Heart right ventricle (tissue), 16 donors: ENCODE data around the gene SYT14. TPM values are rescaled to one million over a fixed set of nuclear protein-coding genes. Genes with fewer than 3 reads are reported as not detected.

ENCODE experiments used
- ATAC-seq, 8 donors: fragments of 200-7000 bp; cut with Tn5 transposase; one replicate each; pipeline ENCODE4 v1.9.1; 2020; ENCODE audit warnings: mild to moderate bottlenecking in 8 of 8, moderate library complexity in 8 of 8, moderate number of reproducible peaks in 1 of 8
- DNase-seq, 2 donors: peaks; one replicate each; pipeline ENCODE4 v3.0.0-alpha.2; 2020
- H3K27ac ChIP-seq, 10 donors: fragments of 200-600 bp; sonication (generic) in 2 of 10; one replicate each; pipeline versions ENCODE4 v1.5.0 to v1.8.0; 2020 to 2022; ENCODE audit warnings: mild to moderate bottlenecking in 3 of 10
- H3K27me3 ChIP-seq, 7 donors: fragments of 200-600 bp; one replicate each; pipeline ENCODE4 v1.8.0; 2021 to 2022; ENCODE audit warnings: mild to moderate bottlenecking in 2 of 7
- H3K36me3 ChIP-seq, 9 donors: fragments of 200-600 bp; sonication (generic) in 1 of 9; one replicate each; pipeline versions ENCODE4 v1.5.0 to v1.8.0; 2020 to 2022; ENCODE audit warnings: mild to moderate bottlenecking in 2 of 9
- H3K4me1 ChIP-seq, 9 donors: fragments of 200-600 bp; sonication (generic) in 1 of 9; one replicate each; pipeline versions ENCODE4 v1.5.0 to v1.8.0; 2020 to 2022; ENCODE audit warnings: mild to moderate bottlenecking in 4 of 9
- H3K4me3 ChIP-seq, 10 donors: fragments of 200-600 bp; sonication (generic) in 2 of 10; one replicate each; pipeline versions ENCODE4 v1.5.0 to v1.8.0; 2020 to 2022; ENCODE audit warnings: mild to moderate bottlenecking in 7 of 10, moderate library complexity in 2 of 10
- H3K9me3 ChIP-seq, 11 donors: fragments of 200-600 bp in 10 of 11; sonication (generic) in 2 of 11; one replicate each; pipeline versions ENCODE4 v1.5.0 to v1.8.0; 2013 to 2022; ENCODE audit warnings: mild to moderate bottlenecking in 2 of 11, control low read depth in 1 of 11, moderate library complexity in 1 of 11
- CTCF ChIP-seq, 9 donors: fragments of 200-600 bp; sonication (generic) in 2 of 9; IDR thresholded peaks; one replicate each; pipeline versions ENCODE4 v1.5.0 to v1.8.0; 2021 to 2022; ENCODE audit warnings: antibody characterized with exemption in 9 of 9, mild to moderate bottlenecking in 5 of 9, moderate library complexity in 1 of 9
- WGBS, 2 donors: extraction: QIAGEN DNeasy Blood & Tissue Kit; methylation state at CpG; one replicate each; pipeline ENCODE4 v1.1.7; 2013; ENCODE audit warnings: inconsistent platforms in 1 of 2; 5-methylcytosine and 5-hydroxymethylcytosine counted together
- intact Hi-C, 10 donors: fragments of 100-400 bp; cut with DNase I; formaldehyde crosslinking; loops; one replicate each; pipeline versions ENCODE4 v1.11.1 to v1.14.2; 2022
- polyA plus RNA-seq, 2 donors: library from polyadenylated mRNA; stranded (reverse); fragments of 200-250 nt; gene quantifications; one replicate each; pipeline ENCODE4 v1.2.3, GENCODE V29; 2013
- total RNA-seq, 10 donors: library from RNA; stranded (reverse); fragmentation: NEBNext Ultra II Directional in 3 of 10; extraction: Animal tissue kit (Norgen Biotek cat#: 25700) in 3 of 10; gene quantifications; one replicate each; pipeline versions ENCODE4 v1.2.1 to v1.2.4, GENCODE V29; 2021 to 2023
- donor health status: Arrhythmogenic right ventricular cardiomyopathy.
- donor health status: ischemic (EF 13 %, LVEDD 7.1; RV severe dilation, severe dysfunction).
- donor health status: healthy with polysubstance abuse.
- donor health status: DM: no; HTN: yes; CAD: no.
- donor health status: DM: no; HTN: no; CAD: no.
- donor health status: ischemic (EF 25% LVEDD 6.9; RV normal size, moderate dysfunction).
- donor health status: ischemic (EF 25% LVEDD 5.7; RV mildly dilated, moderate dysfunction).
- donor health status: healthy.
- donor health status: DM: yes; HTN: yes; CAD: no.
- donor health status: Ischemic cardiomyopathy.
- donor health status: ischemic (EF 35%, LVEDD 5.7; RV mildly dilated, moderate dysfunction).
- donor health status: nonischemic (EF 11% LVEDD 7.7; RV severe dilation, severe dysfunction).
- donor health status: DM: yes; HTN: yes; CAD: no.
- donor health status: PGD.
- donor health status: ischemic (EF 29% LVEDD 5.4; RV normal size, mild dysfunction).
- donor health status: nonischemic (EF 23%, LVEDD 6.1; RV moderate dilation, normal function).

SYT14 gene
- total and polyA plus RNA-seq, 12 donors = 0.06 TPM; not detected in 11

DNA sequence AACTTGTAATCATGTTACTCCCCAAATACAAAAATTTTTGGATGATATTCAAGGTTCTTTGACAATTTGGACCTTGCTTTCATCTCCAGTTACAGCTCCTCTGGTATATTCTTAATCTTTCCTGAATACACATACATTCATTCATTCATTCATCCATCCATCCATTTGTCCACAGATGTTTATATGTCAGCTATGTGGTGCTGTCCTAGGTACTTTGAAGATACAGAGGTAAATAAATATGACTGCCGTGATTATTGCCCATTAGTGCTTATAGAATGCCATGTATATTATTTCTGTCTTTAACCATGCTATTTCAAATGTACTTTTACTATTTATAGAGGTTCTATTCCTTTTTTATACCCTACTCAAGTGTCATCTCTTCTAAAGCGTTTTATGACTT lies 72.1 kb downstream of the SYT14 start:
- DNase-seq (no peak), ATAC-seq (no peak)
- Histone ChIP-seq H3K27me3 (peaks cover 0 to 6% (median 0%) of the 10 kb centered on the region in 7 donors), H3K4me3 (no peak overlapping the region), H3K4me1 (no peaks in the 10 kb centered on the region), H3K27ac (no peak overlapping the region), H3K36me3 (no peaks in the 10 kb centered on the region), H3K9me3 (peaks cover 0 to 7% (median 0%) of the 10 kb centered on the region in 11 donors)
- no peak for TF ChIP-seq CTCF (IDR thresholded peaks at IDR 0.05)
- WGBS, 2 donors = 79 to 81% methylated on average over 2 of the region's 2 CpGs
- intact Hi-C loops = no loop called here

DNA sequence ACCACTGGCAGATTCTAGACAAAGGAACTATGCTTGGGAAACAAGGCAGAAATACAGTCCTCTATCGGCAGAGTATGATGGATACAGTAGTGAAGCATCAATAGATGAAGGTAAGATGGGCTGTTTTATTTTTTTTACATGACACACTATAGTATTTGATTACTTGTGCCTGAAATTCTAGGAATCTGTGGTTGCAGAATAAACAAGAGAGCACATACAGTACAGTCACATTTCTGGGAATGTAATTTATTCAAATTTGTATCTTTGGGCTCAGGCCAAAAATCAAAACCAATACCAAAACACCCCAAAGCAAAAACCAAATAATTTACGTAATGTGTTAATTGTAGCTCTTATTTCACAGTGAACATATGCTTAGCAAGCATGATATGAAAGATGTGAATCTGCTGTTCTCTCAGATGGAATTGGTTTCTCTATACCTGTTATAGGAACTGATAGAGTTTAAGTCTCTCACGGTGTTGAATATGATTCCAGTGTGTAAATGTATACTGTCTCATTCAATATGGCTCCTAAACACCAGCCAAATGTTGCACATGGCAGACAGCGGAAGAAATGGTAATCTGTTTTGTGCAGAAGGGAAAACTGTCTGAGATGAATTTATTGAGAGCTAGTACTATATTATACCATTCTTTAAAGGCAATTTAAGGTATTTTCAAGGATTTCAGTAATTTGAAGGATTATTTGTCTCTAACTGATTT lies 83.3 kb downstream of the SYT14 start:
- Histone ChIP-seq H3K27ac (no peak overlapping the region), H3K27me3 (peaks cover 0 to 2% (median 0%) of the 10 kb centered on the region in 7 donors), H3K4me3 (no peak overlapping the region), H3K4me1 (no peaks in the 10 kb centered on the region), H3K9me3 (no peaks in the 10 kb centered on the region), H3K36me3 (no peaks in the 10 kb centered on the region)
- ATAC-seq (no peak), DNase-seq (no peak)
- intact Hi-C loops = no loop called here
- no peak for TF ChIP-seq CTCF (IDR thresholded peaks at IDR 0.05)
- WGBS, 2 donors = 86 to 90% methylated on average over 4 of the region's 4 CpGs

- intact Hi-C loops = no loop called here
- Histone ChIP-seq H3K4me3 (no peak overlapping the region), H3K27ac (no peak overlapping the region), H3K27me3 (no peaks in the 10 kb centered on the region), H3K36me3 (no peaks in the 10 kb centered on the region), H3K9me3 (no peaks in the 10 kb centered on the region), H3K4me1 (no peaks in the 10 kb centered on the region)
- TF ChIP-seq CTCF (IDR thresholded peaks at IDR 0.05) = no peak
- no peak for ATAC-seq
- DNase-seq = no peak
Observed at GRCh38 chr1:210022044-210022443, 84.0 kb downstream of the SYT14 start.

GRCh38 chr1:210024282-210024681 lies 86.3 kb downstream of the SYT14 start:
- intact Hi-C loops = no loop called here
- Histone ChIP-seq H3K36me3 (no peaks in the 10 kb centered on the region), H3K4me1 (no peaks in the 10 kb centered on the region), H3K4me3 (no peak overlapping the region), H3K9me3 (no peaks in the 10 kb centered on the region), H3K27ac (no peak overlapping the region), H3K27me3 (no peaks in the 10 kb centered on the region)
- TF ChIP-seq CTCF (IDR thresholded peaks at IDR 0.05) = no peak
- no peak for ATAC-seq
- no peak for DNase-seq
- WGBS, 2 donors = 77 to 88% methylated on average over 2 of the region's 2 CpGs
